HepG2 (cell line): ENCODE data around the gene OPRL1. TPM values are rescaled to one million over a fixed set of nuclear protein-coding genes. Genes with fewer than 3 reads are reported as not detected.

ENCODE experiments used
- ADNP ChIP-seq: sonication (generic); formaldehyde crosslinking; IDR thresholded peaks from 2 replicates; pipeline ENCODE4 v1.4.0; 2020; ENCODE audit warnings: missing genetic modification reagents
- DRAP1 ChIP-seq: IDR thresholded peaks from 2 replicates; pipeline ENCODE4 v1.6.1; 2016; ENCODE audit warnings: missing genetic modification reagents, missing compliant biosample characterization
- NKX3-1 ChIP-seq: sonication (generic); formaldehyde crosslinking; IDR thresholded peaks from 2 replicates; pipeline ENCODE4 v1.5.0; 2020; ENCODE audit warnings: missing genetic modification reagents
- RCOR2 ChIP-seq: IDR thresholded peaks from 2 replicates; pipeline ENCODE4 v1.6.1; 2016; ENCODE audit warnings: missing biosample characterization, missing genetic modification reagents
- SMAD9 ChIP-seq: sonication (generic); formaldehyde crosslinking; IDR thresholded peaks from 2 replicates; pipeline ENCODE4 v1.5.1; 2020; ENCODE audit warnings: mild to moderate bottlenecking, missing genetic modification reagents
- UBTF ChIP-seq: sonication (generic); formaldehyde crosslinking; IDR thresholded peaks from 2 replicates; pipeline ENCODE4 v1.4.0; 2020; ENCODE audit warnings: mild to moderate bottlenecking, missing genetic modification reagents
- ZNF224 ChIP-seq: sonication (generic); formaldehyde crosslinking; IDR thresholded peaks from 2 replicates; pipeline ENCODE4 v1.5.0; 2020; ENCODE audit warnings: mild to moderate bottlenecking, missing genetic modification reagents
- ZNF24 ChIP-seq: fragments of 450-650 bp; IDR thresholded peaks from 2 replicates; pipeline ENCODE4 v1.6.1; 2017; ENCODE audit warnings: antibody characterized with exemption, mild to moderate bottlenecking
- ZSCAN29 ChIP-seq: sonication (generic); formaldehyde crosslinking; conservative IDR thresholded peaks from 2 replicates; pipeline ENCODE4 v1.4.0; 2020; ENCODE audit warnings: mild to moderate bottlenecking, missing genetic modification reagents
- polyA plus RNA-seq, 8 experiments: library from polyadenylated mRNA; depleted of rRNA in 3 of 8; stranded (reverse) in 7 of 8; unstranded in 1 of 8; fragments of >200 nt; fragmentation: Illumina TruSeq in 4 of 8; extraction: Trizol in 4 of 8; gene quantifications; 2 replicates each; pipeline versions ENCODE4 v1.2.1 to v1.2.3, GENCODE V29; 2011 to 2016; ENCODE audit warnings: low read depth in 4 of 8, missing spikeins in 1 of 8, mixed read lengths in 1 of 8; ENCODE audit not compliant: insufficient read depth in 1 of 8
- total RNA-seq, 5 experiments: library from RNA; depleted of rRNA; stranded (reverse); fragments of >200 nt; fragmentation: Illumina TruSeq; extraction: Trizol; gene quantifications; 2 replicates each; pipeline ENCODE4 v1.2.3, GENCODE V29; 2016; ENCODE audit warnings: low read depth in 1 of 5
- TF ChIP-seq, protein P1 (sequence below): IDR thresholded peaks from 2 replicates; pipeline ENCODE4 v1.6.1; 2012; ENCODE audit warnings: inconsistent platforms
- TF ChIP-seq, protein P2 (sequence below): IDR thresholded peaks from 2 replicates; pipeline ENCODE4 v1.6.1; 2016; ENCODE audit warnings: missing compliant biosample characterization, missing genetic modification reagents, borderline replicate concordance

The OPRL1 gene
- total and polyA plus RNA-seq, 2 of the 13 experiments (the other 11 are each of a cell fraction or from before 2014, with no cell fraction given), result 0.35 to 0.71 TPM

DNA sequence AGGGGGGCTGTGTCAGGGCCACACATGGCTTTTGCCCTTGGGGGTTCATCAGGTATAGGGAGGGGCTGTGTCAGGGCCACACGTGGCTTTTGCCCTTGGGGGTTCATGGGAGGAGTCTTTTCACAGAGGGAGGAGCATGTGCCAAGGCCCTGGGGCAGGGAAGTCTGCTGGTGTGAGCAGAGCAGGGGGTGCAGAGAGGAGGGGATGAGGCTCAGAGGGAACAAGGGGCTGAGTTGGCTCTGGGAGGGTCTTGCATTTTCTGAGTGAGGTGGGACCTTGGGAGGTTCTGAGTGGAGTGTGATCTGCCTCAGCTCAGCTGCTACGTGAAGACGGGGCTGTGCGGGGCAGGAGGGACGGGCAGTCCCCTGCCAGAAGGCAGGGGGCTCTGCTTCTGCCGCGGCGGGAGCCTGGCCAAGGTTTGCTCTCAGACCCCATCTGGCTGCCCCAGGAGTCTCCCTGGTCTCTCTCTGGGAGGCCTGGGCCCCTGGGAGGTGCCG, 24.4 kb upstream of the OPRL1 start (continued):
- TF ChIP-seq, protein P1, sequence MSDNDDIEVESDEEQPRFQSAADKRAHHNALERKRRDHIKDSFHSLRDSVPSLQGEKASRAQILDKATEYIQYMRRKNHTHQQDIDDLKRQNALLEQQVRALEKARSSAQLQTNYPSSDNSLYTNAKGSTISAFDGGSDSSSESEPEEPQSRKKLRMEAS, result peak; percentile 21; the same call in 1 of the 2 replicates
- TF ChIP-seq, protein P2, sequence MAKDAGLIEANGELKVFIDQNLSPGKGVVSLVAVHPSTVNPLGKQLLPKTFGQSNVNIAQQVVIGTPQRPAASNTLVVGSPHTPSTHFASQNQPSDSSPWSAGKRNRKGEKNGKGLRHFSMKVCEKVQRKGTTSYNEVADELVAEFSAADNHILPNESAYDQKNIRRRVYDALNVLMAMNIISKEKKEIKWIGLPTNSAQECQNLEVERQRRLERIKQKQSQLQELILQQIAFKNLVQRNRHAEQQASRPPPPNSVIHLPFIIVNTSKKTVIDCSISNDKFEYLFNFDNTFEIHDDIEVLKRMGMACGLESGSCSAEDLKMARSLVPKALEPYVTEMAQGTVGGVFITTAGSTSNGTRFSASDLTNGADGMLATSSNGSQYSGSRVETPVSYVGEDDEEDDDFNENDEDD (CRISPR knock-in tag), result no peak
- TF ChIP-seq RCOR2 (CRISPR knock-in tag) (peak; percentile 88), ZSCAN29 (CRISPR knock-in tag) (peak; percentile 32; the same call in 1 of the 2 replicates), DRAP1 (no peak), ZNF224 (peak; percentile 58; the same call in 1 of the 2 replicates), NKX3-1 (CRISPR knock-in tag) (peak; percentile 32; the same call in 1 of the 2 replicates), ADNP (CRISPR knock-in tag) (peak; percentile 87), UBTF (CRISPR knock-in tag) (no peak), SMAD9 (no peak), ZNF24 (no peak)
